ENCODE results near the gene EGFR.

EGFR gene

GRCh38 chr7:54992871-54993475 is 25.8 kb upstream of the EGFR start:
- Histone ChIP-seq H3K4me2 (no peak overlapping the region), H3K4me1 (ENCODE audit: low read depth, poor library complexity, severe bottlenecking) (no peaks in the 10 kb centered on the region), H3K79me2 (ENCODE audit: insufficient read depth, low read depth) (no peaks in the 10 kb centered on the region), H3K27ac (no peak overlapping the region), H3K9ac (no peak overlapping the region), H2AFZ (ENCODE audit: low read depth) (no peak overlapping the region), H3K4me3 (IDR thresholded peaks at IDR 0.05; ENCODE audit: insufficient read depth, low read depth, low read length) (no peak overlapping the region), H3K36me3 (ENCODE audit: insufficient read depth) (no peaks in the 10 kb centered on the region), H4K20me1 (ENCODE audit: insufficient read depth) (no peaks in the 10 kb centered on the region), H3K27me3 (ENCODE audit: insufficient read depth, low read depth) (no peaks in the 10 kb centered on the region)
- TF ChIP-seq, protein P1, sequence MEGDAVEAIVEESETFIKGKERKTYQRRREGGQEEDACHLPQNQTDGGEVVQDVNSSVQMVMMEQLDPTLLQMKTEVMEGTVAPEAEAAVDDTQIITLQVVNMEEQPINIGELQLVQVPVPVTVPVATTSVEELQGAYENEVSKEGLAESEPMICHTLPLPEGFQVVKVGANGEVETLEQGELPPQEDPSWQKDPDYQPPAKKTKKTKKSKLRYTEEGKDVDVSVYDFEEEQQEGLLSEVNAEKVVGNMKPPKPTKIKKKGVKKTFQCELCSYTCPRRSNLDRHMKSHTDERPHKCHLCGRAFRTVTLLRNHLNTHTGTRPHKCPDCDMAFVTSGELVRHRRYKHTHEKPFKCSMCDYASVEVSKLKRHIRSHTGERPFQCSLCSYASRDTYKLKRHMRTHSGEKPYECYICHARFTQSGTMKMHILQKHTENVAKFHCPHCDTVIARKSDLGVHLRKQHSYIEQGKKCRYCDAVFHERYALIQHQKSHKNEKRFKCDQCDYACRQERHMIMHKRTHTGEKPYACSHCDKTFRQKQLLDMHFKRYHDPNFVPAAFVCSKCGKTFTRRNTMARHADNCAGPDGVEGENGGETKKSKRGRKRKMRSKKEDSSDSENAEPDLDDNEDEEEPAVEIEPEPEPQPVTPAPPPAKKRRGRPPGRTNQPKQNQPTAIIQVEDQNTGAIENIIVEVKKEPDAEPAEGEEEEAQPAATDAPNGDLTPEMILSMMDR (conservative IDR thresholded peaks at IDR 0.05; ENCODE audit: low read depth, low read length) = no peak

DNA sequence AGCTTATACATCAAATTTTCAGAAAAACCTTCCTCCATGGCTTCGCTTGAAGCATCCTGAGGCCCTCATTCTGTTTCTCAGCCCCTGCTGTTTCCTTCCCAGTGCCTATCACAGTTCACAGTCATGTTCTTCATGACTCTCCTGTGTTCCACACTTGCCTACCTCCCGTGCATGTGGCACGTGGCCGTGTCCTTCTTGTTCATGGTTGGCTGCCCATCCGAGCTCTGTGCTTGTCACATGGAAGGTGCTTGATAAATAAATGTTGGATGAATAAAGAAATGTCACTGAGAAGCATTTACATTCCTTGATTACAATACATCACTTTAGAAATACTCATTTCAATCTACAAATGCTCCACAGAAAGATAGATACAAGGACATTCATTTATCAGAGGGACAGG is 23.7 kb upstream of the EGFR start:
- Histone ChIP-seq H3K27ac (no peak overlapping the region), H3K4me1 (ENCODE audit: low read depth, poor library complexity, severe bottlenecking) (no peaks in the 10 kb centered on the region), H3K4me2 (no peak overlapping the region), H3K4me3 (IDR thresholded peaks at IDR 0.05; ENCODE audit: insufficient read depth, low read depth, low read length) (no peak overlapping the region), H3K79me2 (ENCODE audit: insufficient read depth, low read depth) (no peaks in the 10 kb centered on the region), H4K20me1 (ENCODE audit: insufficient read depth) (no peaks in the 10 kb centered on the region), H3K27me3 (ENCODE audit: insufficient read depth, low read depth) (no peaks in the 10 kb centered on the region), H2AFZ (ENCODE audit: low read depth) (no peak overlapping the region), H3K9ac (no peak overlapping the region), H3K36me3 (ENCODE audit: insufficient read depth) (no peaks in the 10 kb centered on the region)
- TF ChIP-seq, protein P1 (conservative IDR thresholded peaks at IDR 0.05; ENCODE audit: low read depth, low read length) = no peak

DNA sequence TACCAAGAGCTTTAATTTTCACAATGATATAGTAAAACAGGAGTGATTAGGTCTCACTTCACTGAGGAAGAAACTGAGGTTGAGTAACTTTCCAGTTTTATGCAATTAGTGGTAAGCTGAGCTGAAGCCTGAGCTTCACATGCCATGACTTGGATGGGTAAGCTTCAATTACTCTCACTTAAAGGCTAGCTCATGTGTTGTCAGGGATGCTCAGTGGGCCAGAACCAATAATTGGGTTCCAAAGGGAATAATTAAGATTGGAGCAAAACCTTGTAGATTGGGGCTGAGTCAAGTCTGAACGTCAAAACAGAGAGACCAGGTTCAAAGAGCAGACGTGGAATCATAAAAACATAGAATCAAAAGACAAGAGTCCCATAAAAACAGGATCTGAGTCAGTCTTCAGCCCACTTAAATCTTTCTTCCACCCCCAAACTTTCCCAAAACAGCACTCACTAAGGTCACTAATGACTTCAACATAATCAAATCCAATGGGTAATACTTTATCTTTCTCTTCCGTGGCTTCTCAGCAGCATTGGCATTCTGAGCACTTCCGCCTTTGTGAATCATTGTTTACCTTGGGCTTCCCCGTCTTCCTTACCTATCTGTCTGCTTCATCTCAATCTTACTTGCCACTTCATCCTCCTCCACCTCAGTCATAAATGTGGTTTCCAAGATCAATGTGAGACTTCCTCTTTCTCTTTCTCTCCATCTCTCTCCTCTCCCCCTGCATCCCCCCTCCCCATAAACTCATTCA is 23.0 kb upstream of the EGFR start:
- Histone ChIP-seq H3K4me1 (ENCODE audit: low read depth, poor library complexity, severe bottlenecking) (no peaks in the 10 kb centered on the region), H3K27me3 (ENCODE audit: insufficient read depth, low read depth) (no peaks in the 10 kb centered on the region), H2AFZ (ENCODE audit: low read depth) (no peak overlapping the region), H3K27ac (no peak overlapping the region), H3K4me3 (IDR thresholded peaks at IDR 0.05; ENCODE audit: insufficient read depth, low read depth, low read length) (no peak overlapping the region), H3K36me3 (ENCODE audit: insufficient read depth) (no peaks in the 10 kb centered on the region), H3K9ac (no peak overlapping the region), H3K4me2 (no peak overlapping the region), H4K20me1 (ENCODE audit: insufficient read depth) (no peaks in the 10 kb centered on the region), H3K79me2 (ENCODE audit: insufficient read depth, low read depth) (no peaks in the 10 kb centered on the region)
- TF ChIP-seq, protein P1 (conservative IDR thresholded peaks at IDR 0.05; ENCODE audit: low read depth, low read length) = no peak

DNA sequence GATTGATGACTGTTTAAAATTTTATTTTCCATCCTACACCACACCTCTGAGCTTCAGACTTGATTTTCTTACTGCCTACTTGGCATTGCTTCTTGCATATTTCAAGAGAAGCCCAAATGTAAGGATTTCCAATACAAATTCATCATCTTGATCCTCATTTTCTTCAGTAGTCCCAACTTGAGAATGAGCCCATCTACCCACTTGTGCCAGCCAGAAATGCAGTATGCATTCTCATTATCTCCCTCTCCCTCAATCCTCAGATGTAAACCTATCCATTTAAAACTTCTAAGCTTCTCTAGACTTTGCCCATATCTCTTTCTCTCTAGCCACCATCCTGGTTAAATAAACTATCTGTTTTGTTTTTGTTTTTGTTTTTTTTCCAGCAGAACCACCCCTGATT is 22.4 kb upstream of the EGFR start:
- no peaks in the 10 kb centered on the region for H4K20me1 ChIP-seq (ENCODE audit: insufficient read depth)
- H3K27ac ChIP-seq = no peak overlapping the region
- TF ChIP-seq, protein P1 (conservative IDR thresholded peaks at IDR 0.05; ENCODE audit: low read depth, low read length) = no peak
- no peak overlapping the region for H2AFZ ChIP-seq (ENCODE audit: low read depth)
- no peak overlapping the region for H3K9ac ChIP-seq
- H3K4me1 ChIP-seq (ENCODE audit: low read depth, poor library complexity, severe bottlenecking) = no peaks in the 10 kb centered on the region
- no peaks in the 10 kb centered on the region for H3K36me3 ChIP-seq (ENCODE audit: insufficient read depth)
- no peaks in the 10 kb centered on the region for H3K79me2 ChIP-seq (ENCODE audit: insufficient read depth, low read depth)
- H3K27me3 ChIP-seq (ENCODE audit: insufficient read depth, low read depth) = no peaks in the 10 kb centered on the region
- no peak overlapping the region for H3K4me2 ChIP-seq
- no peak overlapping the region for H3K4me3 ChIP-seq (IDR thresholded peaks at IDR 0.05; ENCODE audit: insufficient read depth, low read depth, low read length)

Data from KMS-11 (cell line).